K562 (cell line): ENCODE data around the gene JPH4. TPM values are rescaled to one million over a fixed set of nuclear protein-coding genes. Genes with fewer than 3 reads are reported as not detected.

ENCODE experiments used
- CBX2 ChIP-seq: fragments of 200-600 bp; sonication (generic); IDR thresholded peaks from one replicate; pipeline ENCODE4 v1.6.1; 2012; ENCODE audit warnings: mild to moderate bottlenecking, low read length, inconsistent platforms; ENCODE audit not compliant: insufficient read depth, poor library complexity, severe bottlenecking
- ETS1 ChIP-seq: conservative IDR thresholded peaks from 2 replicates; pipeline ENCODE4 v1.6.1; 2011; ENCODE audit warnings: low read depth, mild to moderate bottlenecking, low read length; ENCODE audit not compliant: control insufficient read depth
- ETS2 ChIP-seq: IDR thresholded peaks from 2 replicates; pipeline ENCODE4 v1.6.1; 2016; ENCODE audit warnings: borderline replicate concordance, missing genetic modification characterization, mild to moderate bottlenecking, moderate library complexity, missing compliant biosample characterization; ENCODE audit not compliant: poor library complexity, severe bottlenecking
- HDAC1 ChIP-seq, 2 experiments: fragments of 450-650 bp; IDR thresholded peaks; 2 replicates each; pipeline ENCODE4 v1.6.1; 2016 to 2017; ENCODE audit warnings: inconsistent platforms in 1 of 2, mild to moderate bottlenecking in 1 of 2, moderate library complexity in 1 of 2
- HDAC6 ChIP-seq: IDR thresholded peaks from 2 replicates; pipeline ENCODE4 v1.6.1; 2012; ENCODE audit warnings: low read depth, mild to moderate bottlenecking, control low read depth, inconsistent platforms, low read length, moderate library complexity
- HLTF ChIP-seq: fragments of 450-650 bp; IDR thresholded peaks from 2 replicates; pipeline ENCODE4 v1.6.1; 2016
- KAT2B ChIP-seq: IDR thresholded peaks from one replicate; pipeline ENCODE4 v1.6.1; 2012; ENCODE audit warnings: low read depth, mild to moderate bottlenecking, control low read depth, inconsistent platforms, low read length, moderate library complexity
- MBD1 ChIP-seq: fragments of 250-450 bp; sonication (Bioruptor Pico); IDR thresholded peaks from 2 replicates; pipeline ENCODE4 v1.8.0; 2022; ENCODE audit warnings: inconsistent platforms
- NCOA1 ChIP-seq: fragments of 450-650 bp; IDR thresholded peaks from 2 replicates; pipeline ENCODE4 v1.6.1; 2016; ENCODE audit warnings: low read depth
- NCOR1 ChIP-seq: fragments of 450-650 bp; IDR thresholded peaks from 2 replicates; pipeline ENCODE4 v1.6.1; 2016; ENCODE audit warnings: mild to moderate bottlenecking, moderate library complexity
- NFE2 ChIP-seq: IDR thresholded peaks from 2 replicates; pipeline ENCODE4 v1.6.1; 2014; ENCODE audit warnings: antibody characterized with exemption, low read depth
- POLR2H ChIP-seq: IDR thresholded peaks from 2 replicates; pipeline ENCODE4 v1.6.1; 2016; ENCODE audit warnings: missing genetic modification characterization, low read depth, mild to moderate bottlenecking, control low read depth, missing compliant biosample characterization, moderate library complexity
- SMARCA4 ChIP-seq: fragments of 450-650 bp; IDR thresholded peaks from 2 replicates; pipeline ENCODE4 v1.6.1; 2016
- SMC3 ChIP-seq: conservative IDR thresholded peaks from 2 replicates; pipeline ENCODE4 v1.6.1; 2011; ENCODE audit warnings: low read depth, low read length, improper control_type of control experiment; ENCODE audit not compliant: insufficient read depth
- SRSF1 ChIP-seq: fragments of 200-400 bp; formaldehyde crosslinking; IDR thresholded peaks from 2 replicates; pipeline ENCODE4 v1.6.1; 2017; ENCODE audit warnings: mild to moderate bottlenecking, low read depth, low read length, moderate library complexity
- STAG1 ChIP-seq: sonication (generic); formaldehyde crosslinking; IDR thresholded peaks from 2 replicates; pipeline ENCODE4 v1.5.0; 2020; ENCODE audit warnings: missing genetic modification reagents, borderline replicate concordance
- TAF7 ChIP-seq: fragments of 450-650 bp; IDR thresholded peaks from 2 replicates; pipeline ENCODE4 v1.6.1; 2016; ENCODE audit warnings: missing genetic modification characterization, missing compliant biosample characterization
- TCF7L2 ChIP-seq: fragments of 150-350 bp; IDR thresholded peaks from 2 replicates; pipeline ENCODE4 v1.6.1; 2016; ENCODE audit warnings: low read depth, mild to moderate bottlenecking, low read length, moderate library complexity
- ZNF217 ChIP-seq: sonication (generic); formaldehyde crosslinking; IDR thresholded peaks from 2 replicates; pipeline ENCODE4 v1.8.0; 2022; ENCODE audit warnings: mild to moderate bottlenecking, missing genetic modification reagents
- ZNF707 ChIP-seq: fragments of 250-450 bp; sonication (Bioruptor Pico); conservative IDR thresholded peaks from 2 replicates; pipeline ENCODE4 v1.8.0; 2022; ENCODE audit warnings: inconsistent platforms, mild to moderate bottlenecking, moderate library complexity
- ZNF766 ChIP-seq: fragments of 200-800 bp; sonication (Bioruptor generic); conservative IDR thresholded peaks from 2 replicates; pipeline ENCODE4 v1.6.1; 2016; ENCODE audit warnings: missing genetic modification characterization, missing compliant biosample characterization
- ZNF785 ChIP-seq: fragments of 250-450 bp; sonication (Bioruptor Pico); IDR thresholded peaks from 2 replicates; pipeline ENCODE4 v1.4.0; 2020; ENCODE audit warnings: mild to moderate bottlenecking
- polyA plus RNA-seq, 8 experiments: library from polyadenylated mRNA; depleted of rRNA in 4 of 8; stranded (reverse) in 5 of 8; unstranded in 3 of 8; fragments of >200 nt; fragmentation: Nextera tagmentation in 2 of 8; fragmentation: Illumina TruSeq in 1 of 8; extraction: Ambion mirVana in 2 of 8; extraction: Trizol in 1 of 8; gene quantifications; 2 replicates each; pipeline versions ENCODE4 v1.2.1 to v1.2.3, GENCODE V29; 2011 to 2014; ENCODE audit warnings: inconsistent platforms in 1 of 8, missing spikeins in 1 of 8
- total RNA-seq, 7 experiments: library from RNA; depleted of rRNA in 6 of 7; stranded (reverse); fragments of >200 nt in 6 of 7; fragmentation: Illumina TruSeq in 2 of 7; extraction: Trizol in 2 of 7; gene quantifications; 2 replicates each; pipeline versions ENCODE4 v1.2.1 to v1.2.3, GENCODE V29; 2011 to 2021; ENCODE audit warnings: low replicate concordance in 1 of 7
- TF ChIP-seq, protein P1 (sequence below): fragments of 250-450 bp; sonication (Bioruptor Pico); IDR thresholded peaks from 2 replicates; pipeline ENCODE4 v1.9.0; 2021; ENCODE audit warnings: mild to moderate bottlenecking, inconsistent platforms

The JPH4 gene
- total and polyA plus RNA-seq, 9 of the 15 experiments (the other 6 are each of a cell fraction or from before 2014, with no cell fraction given), result 0.04 to 0.13 (median 0.06) TPM; not detected in 5

DNA sequence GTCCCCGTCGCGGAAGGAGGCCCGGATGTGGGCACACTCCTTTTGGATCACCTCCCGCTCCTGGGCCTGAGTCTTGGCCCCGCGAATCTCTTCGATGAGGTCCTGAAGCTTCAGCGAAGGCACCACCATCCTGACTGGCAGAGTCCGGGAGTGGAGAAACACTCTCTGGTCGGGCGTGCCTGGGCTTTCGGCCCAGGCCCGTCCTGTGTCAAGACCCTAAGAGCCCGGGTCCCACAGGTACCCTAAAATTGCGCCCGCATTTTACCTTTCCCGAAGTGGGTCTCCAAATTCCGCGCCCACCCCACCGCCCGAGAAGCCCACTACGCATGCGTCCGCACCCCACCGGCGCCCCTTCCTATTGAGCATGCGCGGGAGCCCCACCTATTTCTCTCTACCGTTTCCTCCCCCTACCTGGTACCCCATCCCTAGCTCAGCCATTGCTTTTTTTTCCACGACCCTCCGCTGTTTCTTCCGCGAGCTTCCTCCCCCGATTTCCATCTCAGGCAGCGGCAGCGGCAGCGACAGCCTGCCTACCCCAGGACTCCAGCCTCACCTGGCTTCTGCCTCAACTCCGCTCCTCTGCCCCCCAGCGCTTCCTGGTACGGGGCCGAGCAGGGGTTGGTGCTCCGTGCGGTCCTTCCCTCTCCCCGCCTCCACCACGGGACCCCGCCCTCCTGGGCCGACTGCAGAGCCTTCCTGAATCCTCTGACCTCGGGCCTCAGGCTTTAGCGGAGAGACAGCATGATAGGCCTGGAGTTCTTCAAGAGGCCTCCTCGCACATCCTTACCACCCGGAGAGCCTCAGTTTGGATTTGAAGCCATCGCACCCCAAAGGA, 11.2 kb downstream of the JPH4 start, which contains the start of gene AP1G2 (continued):
- TF ChIP-seq ETS1 (no peak), ZNF766 (no peak), ETS2 (tag) (no peak), TAF7 (tag) (0 out of 2 replicates have a peak, but pooled peaks have one; percentile 28), HDAC6 (no peak), SMC3 (no peak), SMARCA4 (peak; percentile 34; the same call in 1 of the 2 replicates), CBX2 (no peak), KAT2B (no peak), NFE2 (no peak), ZNF785 (no peak), NCOA1 (no peak), HDAC1 (IDR thresholded peaks at IDR 0.05) (peak in 1 of 2 experiments; percentile 80; a peak in 2 of 4 replicates), POLR2H (tag) (no peak; the same call in 1 of the 2 replicates), STAG1 (CRISPR knock-in tag) (no peak), ZNF707 (CRISPR knock-in tag) (no peak), SRSF1 (no peak), HLTF (no peak), NCOR1 (no peak), MBD1 (CRISPR knock-in tag) (no peak), TCF7L2 (no peak), ZNF217 (no peak)
- TF ChIP-seq, protein P1, sequence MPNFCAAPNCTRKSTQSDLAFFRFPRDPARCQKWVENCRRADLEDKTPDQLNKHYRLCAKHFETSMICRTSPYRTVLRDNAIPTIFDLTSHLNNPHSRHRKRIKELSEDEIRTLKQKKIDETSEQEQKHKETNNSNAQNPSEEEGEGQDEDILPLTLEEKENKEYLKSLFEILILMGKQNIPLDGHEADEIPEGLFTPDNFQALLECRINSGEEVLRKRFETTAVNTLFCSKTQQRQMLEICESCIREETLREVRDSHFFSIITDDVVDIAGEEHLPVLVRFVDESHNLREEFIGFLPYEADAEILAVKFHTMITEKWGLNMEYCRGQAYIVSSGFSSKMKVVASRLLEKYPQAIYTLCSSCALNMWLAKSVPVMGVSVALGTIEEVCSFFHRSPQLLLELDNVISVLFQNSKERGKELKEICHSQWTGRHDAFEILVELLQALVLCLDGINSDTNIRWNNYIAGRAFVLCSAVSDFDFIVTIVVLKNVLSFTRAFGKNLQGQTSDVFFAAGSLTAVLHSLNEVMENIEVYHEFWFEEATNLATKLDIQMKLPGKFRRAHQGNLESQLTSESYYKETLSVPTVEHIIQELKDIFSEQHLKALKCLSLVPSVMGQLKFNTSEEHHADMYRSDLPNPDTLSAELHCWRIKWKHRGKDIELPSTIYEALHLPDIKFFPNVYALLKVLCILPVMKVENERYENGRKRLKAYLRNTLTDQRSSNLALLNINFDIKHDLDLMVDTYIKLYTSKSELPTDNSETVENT, result no peak
